GM21447 (cell line): ENCODE results near the gene MRPL51.
"Not testable (repeated sequence)": the region's sequence is repeated elsewhere in the genome, so short reads cannot be mapped to it uniquely, and the experiment has no call there.

Experiments
- ATAC-seq: cut with Tn5 transposase; IDR thresholded peaks from one replicate; pipeline ENCODE4 v1.9.1; 2021; ENCODE audit not compliant: unreplicated experiment

Gene MRPL51

GRCh38 chr12:6492838-6493496 is at the start of gene MRPL51:
TSS of gene MRPL51 (minus strand) at chr12:6493262. CDS start at chr12:6493136, 126 bp downstream.
- ATAC-seq, result peak; percentile 68

DNA sequence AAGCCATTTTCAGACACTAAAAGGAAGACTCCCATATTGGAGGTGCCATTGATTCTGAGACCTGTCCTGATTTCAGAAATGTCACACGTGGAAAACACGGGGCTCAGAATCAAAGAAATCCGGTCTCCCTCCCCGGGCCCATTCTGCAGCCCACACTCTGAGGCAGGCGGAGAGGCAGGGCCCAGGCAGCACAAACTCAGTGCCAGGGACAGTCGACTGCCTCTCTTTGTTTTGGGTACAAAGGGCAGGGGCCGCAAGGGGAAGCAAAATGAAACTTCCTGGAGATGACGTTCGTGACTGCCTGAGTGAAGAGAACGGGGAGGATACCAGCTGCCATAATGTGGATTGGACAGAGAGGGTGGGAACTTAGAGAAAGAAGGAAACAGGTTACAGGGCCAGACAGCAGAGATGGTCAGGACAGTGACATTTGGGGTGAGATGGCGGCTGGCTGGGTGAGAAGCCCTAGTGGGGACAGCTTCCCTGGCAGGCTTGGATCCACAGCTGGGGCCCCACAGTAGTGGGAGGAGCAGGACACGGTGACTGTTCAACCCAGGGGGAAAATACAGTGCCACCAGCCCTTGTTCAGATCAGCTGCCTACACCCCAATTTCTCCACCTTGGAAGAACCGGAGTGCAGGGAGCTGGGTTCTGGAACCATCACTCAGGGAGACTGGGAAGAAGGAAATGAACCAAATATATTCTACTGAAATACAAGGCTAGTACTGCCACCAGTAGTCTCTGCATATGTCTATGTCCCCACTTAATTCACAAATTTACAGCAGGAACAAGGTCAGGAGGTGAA is 49.3 kb upstream of the MRPL51 start:
- ATAC-seq, result no peak

DNA sequence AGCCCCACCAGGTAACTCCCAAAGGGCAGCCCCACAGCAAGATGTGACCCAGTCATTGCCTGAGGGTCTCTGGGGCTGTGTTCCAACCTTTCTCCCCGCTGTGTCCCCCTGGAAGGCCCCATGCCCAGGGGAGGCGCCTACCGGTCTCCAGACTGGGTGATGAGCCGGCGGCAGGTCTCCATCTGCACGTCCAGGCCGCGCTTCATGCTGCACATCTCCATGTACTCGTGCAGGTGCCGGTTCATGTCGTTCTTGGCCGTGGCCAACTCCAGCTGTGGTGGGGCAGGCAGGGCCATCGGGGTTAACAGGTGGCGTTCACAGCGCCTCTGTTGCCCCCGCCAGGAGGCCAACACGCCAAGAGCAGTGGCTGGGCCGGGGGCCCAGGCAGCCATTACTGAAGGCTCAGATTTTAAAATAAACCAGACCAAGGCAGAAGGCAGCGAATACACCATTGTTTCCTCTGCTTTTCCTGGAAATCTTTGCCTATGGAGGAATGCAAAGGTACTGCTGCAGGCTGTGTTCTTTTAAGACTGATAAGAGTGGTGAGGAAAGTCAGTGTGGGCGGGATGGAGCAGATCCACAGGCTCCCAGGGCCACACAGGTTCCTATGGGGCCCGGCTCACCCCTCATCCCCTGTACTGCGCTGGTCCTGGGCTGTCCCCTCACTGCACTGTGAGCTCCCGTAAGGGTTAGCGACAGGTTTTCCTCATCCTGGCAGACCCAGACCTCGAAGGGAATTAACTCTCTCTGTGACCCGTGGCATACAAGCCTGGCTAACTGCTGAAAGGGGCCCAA is 48.5 kb upstream of the MRPL51 start:
- ATAC-seq, result no peak

- no peak for ATAC-seq
Measured at GRCh38 chr12:6540181-6540877, 47.3 kb upstream of the MRPL51 start.

DNA sequence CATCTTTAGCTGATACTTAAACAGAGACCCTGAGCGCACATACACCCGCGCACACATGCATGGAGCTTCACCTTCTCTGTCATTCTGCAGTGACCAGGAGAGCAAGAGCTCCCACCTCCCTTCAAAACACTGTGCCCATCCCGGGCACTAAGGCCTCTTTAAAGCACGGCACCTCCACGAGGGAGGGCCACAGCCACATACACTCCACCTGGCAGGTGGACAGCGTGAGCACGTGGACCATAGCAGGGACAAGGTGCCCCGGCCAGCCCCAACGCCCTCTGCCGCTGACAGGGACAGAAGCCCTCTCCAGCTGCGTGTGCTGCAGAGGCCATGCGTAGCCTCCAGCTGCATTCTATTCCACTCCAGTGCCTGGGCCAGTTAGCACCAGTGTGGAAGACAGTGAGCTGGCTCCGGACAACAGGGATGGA is 46.7 kb upstream of the MRPL51 start:
- no peak for ATAC-seq

DNA sequence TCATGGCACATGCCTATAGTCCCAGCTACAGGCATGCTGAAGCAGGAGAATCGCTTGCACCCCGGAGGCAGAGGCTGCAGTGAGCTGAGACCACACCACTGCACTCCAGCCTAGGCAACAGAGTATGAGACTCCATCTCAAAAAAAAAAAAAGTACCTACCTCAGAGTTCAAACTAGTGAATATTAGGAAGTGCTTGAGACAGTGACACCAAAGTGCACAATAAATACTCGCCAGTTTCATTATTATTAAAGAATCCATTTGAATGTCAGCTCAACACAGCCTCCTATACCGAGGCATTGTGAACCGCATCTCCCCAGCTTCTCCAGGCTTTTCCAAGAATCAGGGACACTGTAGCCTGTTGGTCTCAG is 46.2 kb upstream of the MRPL51 start:
- no peak for ATAC-seq

DNA sequence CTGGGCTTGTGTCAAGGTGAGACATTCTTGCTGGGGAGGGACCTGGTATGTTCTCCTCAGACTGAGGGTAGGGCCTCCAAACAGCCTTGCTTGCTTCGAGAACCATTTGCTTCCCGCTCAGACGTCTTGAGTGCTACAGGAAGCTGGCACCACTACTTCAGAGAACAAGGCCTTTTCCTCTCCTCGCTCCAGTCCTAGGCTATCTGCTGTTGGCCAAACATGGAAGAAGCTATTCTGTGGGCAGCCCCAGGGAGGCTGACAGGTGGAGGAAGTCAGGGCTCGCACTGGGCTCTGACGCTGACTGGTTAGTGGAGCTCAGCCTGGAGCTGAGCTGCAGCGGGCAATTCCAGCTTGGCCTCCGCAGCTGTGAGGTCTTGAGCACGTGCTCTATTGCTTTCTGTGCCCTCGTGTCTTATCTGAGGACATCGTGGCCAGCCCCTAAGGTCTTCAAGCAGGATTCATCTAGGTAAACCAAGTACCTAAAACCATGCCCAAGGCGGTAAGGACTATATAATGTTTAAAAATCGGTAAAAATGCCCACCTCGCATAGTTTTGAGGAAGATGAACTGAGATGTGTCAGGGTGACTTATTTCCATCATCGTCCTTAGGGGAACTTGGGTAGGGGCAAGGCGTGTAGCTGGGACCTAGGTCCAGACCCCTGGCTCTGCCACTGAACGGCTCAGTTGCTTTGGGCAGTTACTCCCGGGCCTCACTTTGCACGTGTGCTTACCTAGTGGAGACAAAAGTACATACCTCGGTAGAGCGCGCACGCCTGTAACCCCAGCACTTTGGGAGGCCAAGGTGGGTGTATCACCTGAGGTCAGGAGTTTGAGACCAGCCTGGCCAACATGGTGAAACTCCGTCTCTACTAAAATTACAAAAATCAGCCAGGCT is 45.6 kb upstream of the MRPL51 start:
- ATAC-seq, result no peak

DNA sequence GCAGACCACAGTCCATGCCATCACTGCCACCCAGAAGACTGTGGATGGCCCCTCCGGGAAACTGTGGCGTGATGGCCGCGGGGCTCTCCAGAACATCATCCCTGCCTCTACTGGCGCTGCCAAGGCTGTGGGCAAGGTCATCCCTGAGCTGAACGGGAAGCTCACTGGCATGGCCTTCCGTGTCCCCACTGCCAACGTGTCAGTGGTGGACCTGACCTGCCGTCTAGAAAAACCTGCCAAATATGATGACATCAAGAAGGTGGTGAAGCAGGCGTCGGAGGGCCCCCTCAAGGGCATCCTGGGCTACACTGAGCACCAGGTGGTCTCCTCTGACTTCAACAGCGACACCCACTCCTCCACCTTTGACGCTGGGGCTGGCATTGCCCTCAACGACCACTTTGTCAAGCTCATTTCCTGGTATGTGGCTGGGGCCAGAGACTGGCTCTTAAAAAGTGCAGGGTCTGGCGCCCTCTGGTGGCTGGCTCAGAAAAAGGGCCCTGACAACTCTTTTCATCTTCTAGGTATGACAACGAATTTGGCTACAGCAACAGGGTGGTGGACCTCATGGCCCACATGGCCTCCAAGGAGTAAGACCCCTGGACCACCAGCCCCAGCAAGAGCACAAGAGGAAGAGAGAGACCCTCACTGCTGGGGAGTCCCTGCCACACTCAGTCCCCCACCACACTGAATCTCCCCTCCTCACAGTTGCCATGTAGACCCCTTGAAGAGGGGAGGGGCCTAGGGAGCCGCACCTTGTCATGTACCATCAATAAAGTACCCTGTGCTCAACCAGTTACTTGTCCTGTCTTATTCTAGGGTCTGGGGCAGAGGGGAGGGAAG is 44.7 kb upstream of the MRPL51 start:
- ATAC-seq, result not testable (repeated sequence)

DNA sequence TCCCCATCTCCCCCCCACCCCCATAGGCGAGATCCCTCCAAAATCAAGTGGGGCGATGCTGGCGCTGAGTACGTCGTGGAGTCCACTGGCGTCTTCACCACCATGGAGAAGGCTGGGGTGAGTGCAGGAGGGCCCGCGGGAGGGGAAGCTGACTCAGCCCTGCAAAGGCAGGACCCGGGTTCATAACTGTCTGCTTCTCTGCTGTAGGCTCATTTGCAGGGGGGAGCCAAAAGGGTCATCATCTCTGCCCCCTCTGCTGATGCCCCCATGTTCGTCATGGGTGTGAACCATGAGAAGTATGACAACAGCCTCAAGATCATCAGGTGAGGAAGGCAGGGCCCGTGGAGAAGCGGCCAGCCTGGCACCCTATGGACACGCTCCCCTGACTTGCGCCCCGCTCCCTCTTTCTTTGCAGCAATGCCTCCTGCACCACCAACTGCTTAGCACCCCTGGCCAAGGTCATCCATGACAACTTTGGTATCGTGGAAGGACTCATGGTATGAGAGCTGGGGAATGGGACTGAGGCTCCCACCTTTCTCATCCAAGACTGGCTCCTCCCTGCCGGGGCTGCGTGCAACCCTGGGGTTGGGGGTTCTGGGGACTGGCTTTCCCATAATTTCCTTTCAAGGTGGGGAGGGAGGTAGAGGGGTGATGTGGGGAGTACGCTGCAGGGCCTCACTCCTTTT is 44.0 kb upstream of the MRPL51 start:
- ATAC-seq, result no peak

GRCh38 chr12:6535960-6536847 is 43.1 kb upstream of the MRPL51 start:
- no peak for ATAC-seq

GRCh38 chr12:6535697-6535946 is 42.6 kb upstream of the MRPL51 start:
- ATAC-seq, result no peak

GRCh38 chr12:6534945-6535696 is 42.1 kb upstream of the MRPL51 start:
- ATAC-seq, result no peak

- no peak for ATAC-seq
Measured at GRCh38 chr12:6534695-6534944, 41.6 kb upstream of the MRPL51 start.

- ATAC-seq, result peak; percentile 57
Measured at GRCh38 chr12:6533923-6534694, 41.0 kb upstream of the MRPL51 start, which contains the start of gene GAPDH. TSS of gene GAPDH (plus strand) at chr12:6534517. CDS start at chr12:6534833, 316 bp downstream.

- no peak for ATAC-seq
Measured at GRCh38 chr12:6533653-6533922, 40.5 kb upstream of the MRPL51 start.

- ATAC-seq, result peak; percentile 18
Measured at GRCh38 chr12:6532927-6533652, 40.0 kb upstream of the MRPL51 start.
